CD14-positive monocyte (primary cell): ENCODE measurements around the gene PRKCQ. TPM values are rescaled to one million over a fixed set of nuclear protein-coding genes. Genes with fewer than 3 reads are reported as not detected.

Experiments
- DNase-seq, 3 donors: peaks; one replicate each; pipeline ENCODE4 v3.0.0-alpha.2; 2011 to 2022
- H2AFZ ChIP-seq: 2 replicates; pipeline ENCODE4 v1.6.0; 2012; ENCODE audit warnings: mild to moderate bottlenecking, low read depth, low read length, inconsistent platforms; ENCODE audit not compliant: insufficient read depth, poor library complexity, severe bottlenecking
- H3K27ac ChIP-seq, 2 donors: 1 replicate in 1 of 2; 2 replicates in 1 of 2; pipeline ENCODE4 v1.5.1; 2012 to 2013; ENCODE audit warnings: low read length in 2 of 2, control low read depth in 1 of 2, inconsistent platforms in 1 of 2, low read depth in 1 of 2, mild to moderate bottlenecking in 1 of 2
- H3K27me3 ChIP-seq, 2 donors: one replicate each; pipeline versions ENCODE4 v1.6.0 to v1.6.1; 2011 to 2013; ENCODE audit warnings: low read length in 2 of 2; ENCODE audit not compliant: control insufficient read depth in 2 of 2, insufficient read depth in 2 of 2
- H3K36me3 ChIP-seq, 2 donors: replicated peaks in 1 of 2; 1 replicate in 1 of 2; 2 replicates in 1 of 2; pipeline versions ENCODE4 v1.5.1 to v1.6.1; 2012 to 2013; ENCODE audit warnings: low read length in 2 of 2, control low read depth in 1 of 2, inconsistent platforms in 1 of 2, mild to moderate bottlenecking in 1 of 2; ENCODE audit not compliant: insufficient read depth in 2 of 2, control insufficient read depth in 1 of 2
- H3K4me1 ChIP-seq, 2 donors: 1 replicate in 1 of 2; 2 replicates in 1 of 2; pipeline versions ENCODE4 v1.5.1 to v1.6.1; 2012 to 2013; ENCODE audit warnings: low read length in 2 of 2, control low read depth in 1 of 2, inconsistent platforms in 1 of 2, mild to moderate bottlenecking in 1 of 2, moderate library complexity in 1 of 2; ENCODE audit not compliant: insufficient read depth in 2 of 2, control insufficient read depth in 1 of 2
- H3K4me2 ChIP-seq: replicated peaks from 2 replicates; pipeline ENCODE3; 2012; ENCODE audit warnings: low read length, moderate library complexity, mild to moderate bottlenecking; ENCODE audit not compliant: poor library complexity, severe bottlenecking; ENCODE audit errors: extremely low read depth
- H3K4me3 ChIP-seq, 3 experiments: fragments of 200-600 bp in 1 of 3; sonication (generic) in 1 of 3; replicated peaks in 1 of 3; 1 replicate in 2 of 3; 2 replicates in 1 of 3; pipeline ENCODE4 v1.5.1; 2011 to 2013; ENCODE audit warnings: low read length in 3 of 3, mild to moderate bottlenecking in 3 of 3, control low read depth in 2 of 3, low read depth in 2 of 3, inconsistent platforms in 1 of 3, moderate library complexity in 1 of 3
- H3K79me2 ChIP-seq: 2 replicates; pipeline ENCODE4 v1.6.0; 2012; ENCODE audit warnings: mild to moderate bottlenecking, control low read depth, inconsistent platforms, low read length, moderate library complexity; ENCODE audit not compliant: insufficient read depth
- H3K9ac ChIP-seq: 2 replicates; pipeline ENCODE4 v1.6.0; 2017; ENCODE audit warnings: low read length, mild to moderate bottlenecking; ENCODE audit not compliant: insufficient read depth, poor library complexity, severe bottlenecking
- H3K9me3 ChIP-seq, 2 donors: replicated peaks in 1 of 2; 1 replicate in 1 of 2; 2 replicates in 1 of 2; pipeline versions ENCODE4 v1.5.1 to v1.6.1; 2012 to 2013; ENCODE audit warnings: low read length in 2 of 2, control low read depth in 1 of 2; ENCODE audit not compliant: control insufficient read depth in 1 of 2, insufficient read depth in 1 of 2
- H4K20me1 ChIP-seq: 2 replicates; pipeline ENCODE4 v1.6.0; 2012; ENCODE audit warnings: mild to moderate bottlenecking, low read length, control low read depth, moderate library complexity; ENCODE audit not compliant: insufficient read depth
- H3K27ac Mint-ChIP-seq, 7 donors: one replicate each; pipeline ENCODE4 v1.8.0; 2020; ENCODE audit warnings: mild to moderate bottlenecking in 7 of 7, mixed read lengths in 7 of 7, moderate library complexity in 6 of 7, inconsistent platforms in 2 of 7
- H3K27me3 Mint-ChIP-seq, 3 donors: one replicate each; pipeline ENCODE4 v1.8.0; 2021 to 2022; ENCODE audit warnings: low read depth in 3 of 3, mild to moderate bottlenecking in 3 of 3, mixed read lengths in 3 of 3, moderate library complexity in 3 of 3, inconsistent platforms in 1 of 3
- H3K36me3 Mint-ChIP-seq, 2 donors: one replicate each; pipeline ENCODE4 v1.8.0; 2020; ENCODE audit warnings: mixed read lengths in 2 of 2, inconsistent platforms in 1 of 2, mild to moderate bottlenecking in 1 of 2
- H3K4me1 Mint-ChIP-seq: one replicate; pipeline ENCODE4 v1.8.0; 2020; ENCODE audit warnings: mild to moderate bottlenecking, mixed read lengths
- H3K4me3 Mint-ChIP-seq, 2 donors: one replicate each; pipeline ENCODE4 v1.8.0; 2020; ENCODE audit warnings: mild to moderate bottlenecking in 2 of 2, mixed read lengths in 2 of 2, moderate library complexity in 1 of 2
- H3K9me3 Mint-ChIP-seq, 7 donors: one replicate each; pipeline ENCODE4 v1.8.0; 2020 to 2022; ENCODE audit warnings: mixed read lengths in 7 of 7, mild to moderate bottlenecking in 6 of 7, moderate library complexity in 6 of 7, inconsistent platforms in 2 of 7
- WGBS: methylation state at CpG from one replicate; pipeline ENCODE4 v1.1.5; 2013; ENCODE audit warnings: missing lambda C conversion rate; ENCODE audit not compliant: insufficient coverage; 5-methylcytosine and 5-hydroxymethylcytosine counted together
- intact Hi-C, 2 donors: fragments of 100-400 bp; cut with micrococcal nuclease; formaldehyde crosslinking; loops; one replicate each; pipeline versions ENCODE4 v1.15.0 to v1.15.1; 2023
- polyA plus RNA-seq, 3 donors: library from polyadenylated mRNA; depleted of rRNA in 1 of 3; unstranded in 2 of 3; stranded (reverse) in 1 of 3; fragments of 300-500 nt in 2 of 3; fragments of >200 nt in 1 of 3; fragmentation: Illumina TruSeq in 2 of 3; gene quantifications; 1 replicate in 2 of 3; 2 replicates in 1 of 3; pipeline ENCODE4 v1.2.3, GENCODE V29; 2012 to 2021
- TF ChIP-seq, protein P1 (sequence below): fragments of 200-600 bp; IDR thresholded peaks from one replicate; pipeline ENCODE4 v1.8.0; 2022; ENCODE audit warnings: antibody characterized with exemption, mild to moderate bottlenecking

Gene PRKCQ
- polyA plus RNA-seq, 3 donors = 0.01 to 0.29 (median 0.09) TPM

DNA sequence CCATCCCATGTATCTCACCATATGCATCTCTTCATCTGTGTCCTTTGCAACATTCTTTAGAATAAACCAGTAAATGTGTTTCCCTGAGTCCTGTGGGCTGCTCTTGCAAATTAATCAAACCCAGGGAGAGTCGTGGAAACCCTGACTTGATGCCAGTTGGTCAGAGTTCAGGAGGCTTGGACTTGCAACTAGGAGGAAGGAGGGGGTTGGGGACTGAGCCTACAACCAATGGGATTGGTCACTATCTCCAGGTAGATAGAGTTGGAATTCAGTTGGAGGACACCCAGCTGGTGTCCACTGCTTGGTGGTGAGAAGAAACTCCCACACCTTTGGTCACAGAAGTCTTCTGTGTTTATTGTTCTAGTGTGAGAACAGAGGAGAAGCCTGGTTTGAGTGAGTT, 38.3 kb upstream of the PRKCQ start:
- TF ChIP-seq, protein P1, sequence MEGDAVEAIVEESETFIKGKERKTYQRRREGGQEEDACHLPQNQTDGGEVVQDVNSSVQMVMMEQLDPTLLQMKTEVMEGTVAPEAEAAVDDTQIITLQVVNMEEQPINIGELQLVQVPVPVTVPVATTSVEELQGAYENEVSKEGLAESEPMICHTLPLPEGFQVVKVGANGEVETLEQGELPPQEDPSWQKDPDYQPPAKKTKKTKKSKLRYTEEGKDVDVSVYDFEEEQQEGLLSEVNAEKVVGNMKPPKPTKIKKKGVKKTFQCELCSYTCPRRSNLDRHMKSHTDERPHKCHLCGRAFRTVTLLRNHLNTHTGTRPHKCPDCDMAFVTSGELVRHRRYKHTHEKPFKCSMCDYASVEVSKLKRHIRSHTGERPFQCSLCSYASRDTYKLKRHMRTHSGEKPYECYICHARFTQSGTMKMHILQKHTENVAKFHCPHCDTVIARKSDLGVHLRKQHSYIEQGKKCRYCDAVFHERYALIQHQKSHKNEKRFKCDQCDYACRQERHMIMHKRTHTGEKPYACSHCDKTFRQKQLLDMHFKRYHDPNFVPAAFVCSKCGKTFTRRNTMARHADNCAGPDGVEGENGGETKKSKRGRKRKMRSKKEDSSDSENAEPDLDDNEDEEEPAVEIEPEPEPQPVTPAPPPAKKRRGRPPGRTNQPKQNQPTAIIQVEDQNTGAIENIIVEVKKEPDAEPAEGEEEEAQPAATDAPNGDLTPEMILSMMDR = no peak
- Histone ChIP-seq H4K20me1 (no peaks in the 10 kb centered on the region), H3K27me3 (no peaks in the 10 kb centered on the region), H3K27ac (no peak overlapping the region), H3K9me3 (peaks cover 0 to 5% of the 10 kb centered on the region in 2 donors), H3K79me2 (no peaks in the 10 kb centered on the region), H3K4me2 (no peak overlapping the region), H2AFZ (no peak overlapping the region), H3K4me3 (no peak overlapping the region), H3K9ac (no peak overlapping the region), H3K36me3 (no peaks in the 10 kb centered on the region), H3K4me1 (no peaks in the 10 kb centered on the region)
- intact Hi-C loops = no loop called here
- no peaks in the 10 kb centered on the region for H3K4me1 Mint-ChIP-seq
- DNase-seq = no peak
- WGBS = no CpG with 5 or more reads among the region's 1 CpG
- peaks cover 0 to 2% (median 0%) of the 10 kb centered on the region in 3 donors for H3K27me3 Mint-ChIP-seq
- no peak overlapping the region for H3K27ac Mint-ChIP-seq
- H3K4me3 Mint-ChIP-seq = no peak overlapping the region
- peaks cover 0 to 11% (median 6%) of the 10 kb centered on the region in 7 donors for H3K9me3 Mint-ChIP-seq
- no peaks in the 10 kb centered on the region for H3K36me3 Mint-ChIP-seq

- no peaks in the 10 kb centered on the region for H3K36me3 Mint-ChIP-seq
- H3K9me3 Mint-ChIP-seq = peaks cover 0 to 12% (median 6%) of the 10 kb centered on the region in 7 donors
- H4K20me1 ChIP-seq = no peaks in the 10 kb centered on the region
- TF ChIP-seq, protein P1 = no peak
- no peaks in the 10 kb centered on the region for H3K36me3 ChIP-seq
- peaks cover 0 to 2% (median 0%) of the 10 kb centered on the region in 3 donors for H3K27me3 Mint-ChIP-seq
- H3K9me3 ChIP-seq = peaks cover 0 to 5% of the 10 kb centered on the region in 2 donors
- H3K79me2 ChIP-seq = no peaks in the 10 kb centered on the region
- no peak overlapping the region for H3K9ac ChIP-seq
- no peak overlapping the region for H3K4me2 ChIP-seq
- no peak for DNase-seq
- H3K4me3 Mint-ChIP-seq = no peak overlapping the region
- no peaks in the 10 kb centered on the region for H3K4me1 Mint-ChIP-seq
- H2AFZ ChIP-seq = no peak overlapping the region
- no peak overlapping the region for H3K27ac Mint-ChIP-seq
- intact Hi-C loops = no loop called here
- H3K27me3 ChIP-seq = no peaks in the 10 kb centered on the region
- no peak overlapping the region for H3K27ac ChIP-seq
- WGBS = no CpG with 5 or more reads among the region's 5 CpGs
- H3K4me1 ChIP-seq = no peaks in the 10 kb centered on the region
- H3K4me3 ChIP-seq = no peak overlapping the region
These were observed 37.4 kb upstream of the PRKCQ start for GRCh38 chr10:6617309-6618076.
